Activated CD4-positive, alpha-beta T cell treated with anti-CD3 and anti-CD28 coated beads, Interleukin-2, amount 10 ng/mL, durations not matched to agents 7 days and 5 days (primary cell): ENCODE results near the gene SCAND1. TPM values are rescaled to one million over a fixed set of nuclear protein-coding genes. Genes with fewer than 3 reads are reported as not detected.
"Not testable (repeated sequence)": the region's sequence is repeated elsewhere in the genome, so short reads cannot be mapped to it uniquely, and the experiment has no call there.

Experiments
- CTCF ChIA-PET: fragments of 350-600 bp; sonication (Branson Sonifier 250); formaldehyde crosslinking; loops from one replicate; lab custom pipeline; 2021; ENCODE audit warnings: antibody characterized with exemption; lab: Charles Lee
- POLR2A ChIA-PET: fragments of 350-600 bp; sonication (Branson Sonifier 250); formaldehyde crosslinking; loops from one replicate; lab custom pipeline; 2021; ENCODE audit warnings: antibody characterized with exemption; lab: Charles Lee
- DNase-seq: peaks from one replicate; pipeline ENCODE4 v3.0.0-alpha.2; 2020
- H3K27ac Mint-ChIP-seq: one replicate; pipeline ENCODE4 v1.8.0; 2021; ENCODE audit warnings: mild to moderate bottlenecking, moderate library complexity, mixed read lengths
- H3K27me3 Mint-ChIP-seq: one replicate; pipeline ENCODE4 v1.8.0; 2021; ENCODE audit warnings: mixed read lengths
- H3K36me3 Mint-ChIP-seq: one replicate; pipeline ENCODE4 v1.8.0; 2021; ENCODE audit warnings: low read depth, mixed read lengths
- H3K4me1 Mint-ChIP-seq: one replicate; pipeline ENCODE4 v1.8.0; 2021; ENCODE audit warnings: mixed read lengths
- H3K4me3 Mint-ChIP-seq: one replicate; pipeline ENCODE4 v1.8.0; 2021; ENCODE audit warnings: mild to moderate bottlenecking, moderate library complexity, mixed read lengths
- H3K9me3 Mint-ChIP-seq: one replicate; pipeline ENCODE4 v1.8.0; 2021; ENCODE audit warnings: mixed read lengths
- total RNA-seq, 2 experiments: library from RNA; stranded (reverse); gene quantifications; one replicate each; pipeline ENCODE4 v1.2.3, GENCODE V29; 2021

Gene SCAND1
- total RNA-seq, result 10 to 100 TPM; 48.6 to 63.6 TPM

- CTCF ChIA-PET, result interaction anchor here (0.6 to 3.6 kb wide), 74 partner anchors 10 to 1125 kb away, joined by 3 to 54 read pairs (median 4); partner anchors contain the start of genes CEP250, CNBD2, ERGIC3 and MMP24OS
- Mint-ChIP-seq H3K4me1 (peaks cover 22% of the 10 kb centered on the region), H3K4me3 (peak within 1 kb of the TSS; percentile 96), H3K36me3 (peaks cover 15% of the 10 kb centered on the region), H3K27me3 (no peaks in the 10 kb centered on the region), H3K9me3 (peaks cover 5% of the 10 kb centered on the region), H3K27ac (peak within 1 kb of the TSS; percentile 99)
- POLR2A ChIA-PET, result interaction anchor here (0.5 to 2.2 kb wide), 9 partner anchors 110 to 690 kb away, joined by 3 to 12 read pairs (median 5); partner anchors contain the start of genes PHF20, RBM39 and SPAG4
- peak; percentile 98 for DNase-seq
These were observed at the start of gene SCAND1 for GRCh38 chr20:35954200-35954906. TSS of gene SCAND1 (minus strand) at chr20:35954502. CDS start at chr20:35954284, 218 bp downstream.

GRCh38 chr20:36004045-36004444 lies 49.7 kb upstream of the SCAND1 start:
- Mint-ChIP-seq H3K27ac (no peak overlapping the region), H3K27me3 (peaks cover 2% of the 10 kb centered on the region), H3K4me1 (no peaks in the 10 kb centered on the region), H3K9me3 (peaks cover 4% of the 10 kb centered on the region), H3K4me3 (no peak overlapping the region), H3K36me3 (no peaks in the 10 kb centered on the region)
- POLR2A ChIA-PET, result no interaction called here
- DNase-seq, result no peak
- CTCF ChIA-PET, result no interaction called here

GRCh38 chr20:36002855-36003254 lies 48.6 kb upstream of the SCAND1 start:
- POLR2A ChIA-PET, result no interaction called here
- peaks cover 2% of the 10 kb centered on the region for H3K27me3 Mint-ChIP-seq
- no peak overlapping the region for H3K27ac Mint-ChIP-seq
- no peaks in the 10 kb centered on the region for H3K4me1 Mint-ChIP-seq
- peaks cover 4% of the 10 kb centered on the region for H3K9me3 Mint-ChIP-seq
- CTCF ChIA-PET, result interaction anchor here (1.7 kb wide), 1 partner anchor 9 kb away, joined by 6 read pairs; no protein-coding TSS in a partner anchor
- no peaks in the 10 kb centered on the region for H3K36me3 Mint-ChIP-seq
- no peak overlapping the region for H3K4me3 Mint-ChIP-seq
- no peak for DNase-seq

- H3K36me3 Mint-ChIP-seq, DNase-seq, POLR2A ChIA-PET, H3K27ac Mint-ChIP-seq, H3K27me3 Mint-ChIP-seq, H3K4me3 Mint-ChIP-seq, CTCF ChIA-PET, H3K9me3 Mint-ChIP-seq, H3K4me1 Mint-ChIP-seq: not testable (repeated sequence)
These were observed 47.0 kb upstream of the SCAND1 start for GRCh38 chr20:36001331-36001730.

GRCh38 chr20:35996492-35996891 lies 42.2 kb upstream of the SCAND1 start:
- H3K4me1 Mint-ChIP-seq, H3K9me3 Mint-ChIP-seq, H3K27ac Mint-ChIP-seq, POLR2A ChIA-PET, DNase-seq, H3K27me3 Mint-ChIP-seq, H3K4me3 Mint-ChIP-seq, H3K36me3 Mint-ChIP-seq: not testable (repeated sequence)
- CTCF ChIA-PET, result interaction anchor here (1.3 kb wide), 1 partner anchor 142 kb away, joined by 4 read pairs; no protein-coding TSS in a partner anchor

GRCh38 chr20:35994994-35995453 lies 40.7 kb upstream of the SCAND1 start:
- Mint-ChIP-seq H3K4me3 (no peak overlapping the region), H3K36me3 (no peaks in the 10 kb centered on the region), H3K27me3 (peaks cover 5% of the 10 kb centered on the region), H3K4me1 (peaks cover 4% of the 10 kb centered on the region), H3K9me3 (no peaks in the 10 kb centered on the region), H3K27ac (no peak overlapping the region)
- ChIA-PET CTCF (interaction anchor here (0.6 to 4.5 kb wide), 8 partner anchors 41 to 872 kb away, joined by 3 to 17 read pairs (median 4); partner anchors contain the start of gene SCAND1), POLR2A (no interaction called here)
- DNase-seq, result peak; percentile 86

GRCh38 chr20:35992713-35993335 lies 38.5 kb upstream of the SCAND1 start:
- H3K4me1 Mint-ChIP-seq, result peaks cover 4% of the 10 kb centered on the region
- no peak overlapping the region for H3K4me3 Mint-ChIP-seq
- no peak overlapping the region for H3K27ac Mint-ChIP-seq
- DNase-seq, result peak; percentile 59
- no peaks in the 10 kb centered on the region for H3K9me3 Mint-ChIP-seq
- peaks cover 10% of the 10 kb centered on the region for H3K27me3 Mint-ChIP-seq
- CTCF ChIA-PET, result interaction anchor here (0.5 to 4.5 kb wide), 25 partner anchors 10 to 1224 kb away, joined by 3 to 32 read pairs (median 4); partner anchors contain the start of gene SCAND1
- POLR2A ChIA-PET, result interaction anchor here (0.6 to 1.7 kb wide), 3 partner anchors 12 to 146 kb away, joined by 3 to 4 read pairs (median 4); no protein-coding TSS in a partner anchor
- H3K36me3 Mint-ChIP-seq, result no peaks in the 10 kb centered on the region

- Mint-ChIP-seq H3K27ac (no peak overlapping the region), H3K27me3 (peaks cover 10% of the 10 kb centered on the region), H3K4me3 (no peak overlapping the region), H3K9me3 (no peaks in the 10 kb centered on the region), H3K4me1 (peaks cover 4% of the 10 kb centered on the region), H3K36me3 (no peaks in the 10 kb centered on the region)
- CTCF ChIA-PET, result interaction anchor here (1.0 to 4.5 kb wide), 7 partner anchors 10 to 448 kb away, joined by 3 to 32 read pairs (median 6); partner anchors contain the start of gene SCAND1
- DNase-seq, result peak; percentile 19
- POLR2A ChIA-PET, result interaction anchor here (0.8 kb wide), 1 partner anchor 107 kb away, joined by 3 read pairs; no protein-coding TSS in a partner anchor
These were observed 37.0 kb upstream of the SCAND1 start for GRCh38 chr20:35991142-35991771.

GRCh38 chr20:35988910-35989463 lies 34.7 kb upstream of the SCAND1 start:
- Mint-ChIP-seq H3K36me3 (no peaks in the 10 kb centered on the region), H3K27ac (no peak overlapping the region), H3K4me1 (peaks cover 4% of the 10 kb centered on the region), H3K27me3 (peaks cover 10% of the 10 kb centered on the region), H3K4me3 (no peak overlapping the region), H3K9me3 (no peaks in the 10 kb centered on the region)
- no peak for DNase-seq
- POLR2A ChIA-PET, result no interaction called here
- CTCF ChIA-PET, result no interaction called here

GRCh38 chr20:35985806-35986205 lies 31.5 kb upstream of the SCAND1 start:
- Mint-ChIP-seq H3K4me3 (no peak overlapping the region), H3K4me1 (no peaks in the 10 kb centered on the region), H3K27ac (no peak overlapping the region), H3K9me3 (no peaks in the 10 kb centered on the region), H3K27me3 (peaks cover 7% of the 10 kb centered on the region), H3K36me3 (no peaks in the 10 kb centered on the region)
- DNase-seq, result no peak
- CTCF ChIA-PET, result interaction anchor here (0.7 kb wide), 1 partner anchor 1215 kb away, joined by 3 read pairs; no protein-coding TSS in a partner anchor
- POLR2A ChIA-PET, result no interaction called here

- CTCF ChIA-PET, result interaction anchor here (1.9 kb wide), 1 partner anchor 30 kb away, joined by 5 read pairs; the partner anchor contains the start of gene SCAND1
- POLR2A ChIA-PET, result no interaction called here
- H3K27ac Mint-ChIP-seq, result no peak overlapping the region
- H3K4me1 Mint-ChIP-seq, result no peaks in the 10 kb centered on the region
- H3K4me3 Mint-ChIP-seq, result no peak overlapping the region
- no peaks in the 10 kb centered on the region for H3K36me3 Mint-ChIP-seq
- H3K27me3 Mint-ChIP-seq, result peaks cover 2% of the 10 kb centered on the region
- H3K9me3 Mint-ChIP-seq, result no peaks in the 10 kb centered on the region
- no peak for DNase-seq
These were observed 30.1 kb upstream of the SCAND1 start for GRCh38 chr20:35984382-35984781.

GRCh38 chr20:35981969-35982368 lies 27.7 kb upstream of the SCAND1 start:
- H3K4me3 Mint-ChIP-seq, result no peak overlapping the region
- no peak for DNase-seq
- H3K27ac Mint-ChIP-seq, result no peak overlapping the region
- H3K36me3 Mint-ChIP-seq, result no peaks in the 10 kb centered on the region
- H3K9me3 Mint-ChIP-seq, result no peaks in the 10 kb centered on the region
- POLR2A ChIA-PET, result no interaction called here
- no peaks in the 10 kb centered on the region for H3K27me3 Mint-ChIP-seq
- no peaks in the 10 kb centered on the region for H3K4me1 Mint-ChIP-seq
- CTCF ChIA-PET, result interaction anchor here (1.3 to 3.3 kb wide), 4 partner anchors 9 to 221 kb away, joined by 3 to 19 read pairs (median 12); partner anchors contain the start of gene SCAND1
